ENCODE data around the gene AHSG. TPM values are rescaled to one million over a fixed set of nuclear protein-coding genes. Genes with fewer than 3 reads are reported as not detected.

Gene AHSG
- total RNA-seq, 1 donor from 2014 or later, result not detected

DNA sequence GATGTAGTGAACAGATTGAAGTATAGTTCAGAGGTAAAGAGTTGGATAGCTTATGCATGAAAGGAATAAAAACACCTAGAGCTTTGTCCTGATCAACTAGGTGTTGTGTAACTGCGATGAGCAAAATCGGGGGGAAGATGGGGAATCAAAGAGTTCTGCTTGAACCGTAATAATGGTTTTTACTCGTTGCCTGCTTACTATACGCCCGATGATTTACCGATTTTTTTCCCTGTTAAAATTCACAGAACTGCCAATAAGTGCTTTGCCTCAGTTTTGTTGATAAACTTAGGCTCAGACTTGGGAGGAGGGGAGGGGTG, 43.1 kb upstream of the AHSG start:
- Mint-ChIP-seq H3K36me3 (ENCODE audit: unreplicated experiment) (peaks cover 12% of the 10 kb centered on the region), H3K27ac (ENCODE audit: unreplicated experiment) (peak overlapping the region; percentile 89), H3K9me3 (ENCODE audit: unreplicated experiment) (no peaks in the 10 kb centered on the region), H3K27me3 (ENCODE audit: unreplicated experiment) (no peaks in the 10 kb centered on the region), H3K4me3 (ENCODE audit: unreplicated experiment) (peak overlapping the region; percentile 90), H3K4me1 (ENCODE audit: unreplicated experiment) (peaks cover 37% of the 10 kb centered on the region)
- TF ChIP-seq, protein P1, sequence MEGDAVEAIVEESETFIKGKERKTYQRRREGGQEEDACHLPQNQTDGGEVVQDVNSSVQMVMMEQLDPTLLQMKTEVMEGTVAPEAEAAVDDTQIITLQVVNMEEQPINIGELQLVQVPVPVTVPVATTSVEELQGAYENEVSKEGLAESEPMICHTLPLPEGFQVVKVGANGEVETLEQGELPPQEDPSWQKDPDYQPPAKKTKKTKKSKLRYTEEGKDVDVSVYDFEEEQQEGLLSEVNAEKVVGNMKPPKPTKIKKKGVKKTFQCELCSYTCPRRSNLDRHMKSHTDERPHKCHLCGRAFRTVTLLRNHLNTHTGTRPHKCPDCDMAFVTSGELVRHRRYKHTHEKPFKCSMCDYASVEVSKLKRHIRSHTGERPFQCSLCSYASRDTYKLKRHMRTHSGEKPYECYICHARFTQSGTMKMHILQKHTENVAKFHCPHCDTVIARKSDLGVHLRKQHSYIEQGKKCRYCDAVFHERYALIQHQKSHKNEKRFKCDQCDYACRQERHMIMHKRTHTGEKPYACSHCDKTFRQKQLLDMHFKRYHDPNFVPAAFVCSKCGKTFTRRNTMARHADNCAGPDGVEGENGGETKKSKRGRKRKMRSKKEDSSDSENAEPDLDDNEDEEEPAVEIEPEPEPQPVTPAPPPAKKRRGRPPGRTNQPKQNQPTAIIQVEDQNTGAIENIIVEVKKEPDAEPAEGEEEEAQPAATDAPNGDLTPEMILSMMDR (IDR thresholded peaks at IDR 0.05), result no peak
- no peak for DNase-seq (ENCODE audit: extremely low spot score, unreplicated experiment)

DNA sequence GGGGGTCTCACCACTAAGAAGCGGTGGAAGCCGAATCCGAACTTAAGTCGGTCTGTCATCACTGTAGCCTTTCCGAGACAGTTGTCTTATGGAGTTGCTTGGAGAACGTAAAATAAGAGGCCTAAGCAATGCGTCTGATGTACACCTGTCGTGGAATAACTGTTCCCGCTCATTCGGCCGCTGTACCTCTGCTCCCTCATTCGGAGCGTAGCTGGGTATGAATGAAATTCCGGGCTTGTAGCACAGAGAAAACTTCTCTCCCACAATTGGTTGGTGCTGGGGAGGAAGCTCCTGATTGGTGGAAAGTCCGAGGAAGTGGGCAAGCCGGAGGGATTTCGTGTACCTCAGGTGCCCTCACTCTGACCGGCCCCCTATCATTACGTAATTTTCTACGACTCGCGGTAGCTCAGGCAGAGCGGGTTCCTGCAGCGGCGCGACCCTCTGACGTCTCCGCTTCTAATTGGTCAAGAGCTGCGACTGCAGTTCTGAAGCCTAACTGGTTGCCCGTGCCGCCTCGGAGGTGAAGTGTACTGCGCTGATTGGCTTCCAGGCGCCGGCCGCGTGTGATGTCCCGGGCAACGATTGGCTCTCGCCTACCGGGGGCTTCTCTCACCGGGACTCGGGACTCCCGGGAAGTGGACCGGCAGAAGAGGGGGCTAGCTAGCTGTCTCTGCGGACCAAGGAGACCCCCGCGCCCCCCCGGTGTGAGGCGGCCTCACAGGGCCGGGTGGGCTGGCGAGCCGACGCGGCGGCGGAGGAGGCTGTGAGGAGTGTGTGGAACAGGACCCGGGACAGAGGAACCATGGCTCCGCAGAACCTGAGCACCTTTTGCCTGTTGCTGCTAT, 42.5 kb upstream of the AHSG start, which contains the start of gene DNAJB11:
Gene DNAJB11 (plus strand): TSS at position 625 of the 845 bp plus-strand sequence. CDS start 178 bp downstream, at position 803.
- TF ChIP-seq, protein P1 (IDR thresholded peaks at IDR 0.05), result no peak
- peak within 1 kb of the TSS; percentile 90 for H3K4me3 Mint-ChIP-seq (ENCODE audit: unreplicated experiment)
- peaks cover 36% of the 10 kb centered on the region for H3K4me1 Mint-ChIP-seq (ENCODE audit: unreplicated experiment)
- H3K27ac Mint-ChIP-seq (ENCODE audit: unreplicated experiment), result peak within 1 kb of the TSS; percentile 89
- no peaks in the 10 kb centered on the region for H3K9me3 Mint-ChIP-seq (ENCODE audit: unreplicated experiment)
- peaks cover 15% of the 10 kb centered on the region for H3K36me3 Mint-ChIP-seq (ENCODE audit: unreplicated experiment)
- no peaks in the 10 kb centered on the region for H3K27me3 Mint-ChIP-seq (ENCODE audit: unreplicated experiment)
- peak; percentile 99 for DNase-seq (ENCODE audit: extremely low spot score, unreplicated experiment)

DNA sequence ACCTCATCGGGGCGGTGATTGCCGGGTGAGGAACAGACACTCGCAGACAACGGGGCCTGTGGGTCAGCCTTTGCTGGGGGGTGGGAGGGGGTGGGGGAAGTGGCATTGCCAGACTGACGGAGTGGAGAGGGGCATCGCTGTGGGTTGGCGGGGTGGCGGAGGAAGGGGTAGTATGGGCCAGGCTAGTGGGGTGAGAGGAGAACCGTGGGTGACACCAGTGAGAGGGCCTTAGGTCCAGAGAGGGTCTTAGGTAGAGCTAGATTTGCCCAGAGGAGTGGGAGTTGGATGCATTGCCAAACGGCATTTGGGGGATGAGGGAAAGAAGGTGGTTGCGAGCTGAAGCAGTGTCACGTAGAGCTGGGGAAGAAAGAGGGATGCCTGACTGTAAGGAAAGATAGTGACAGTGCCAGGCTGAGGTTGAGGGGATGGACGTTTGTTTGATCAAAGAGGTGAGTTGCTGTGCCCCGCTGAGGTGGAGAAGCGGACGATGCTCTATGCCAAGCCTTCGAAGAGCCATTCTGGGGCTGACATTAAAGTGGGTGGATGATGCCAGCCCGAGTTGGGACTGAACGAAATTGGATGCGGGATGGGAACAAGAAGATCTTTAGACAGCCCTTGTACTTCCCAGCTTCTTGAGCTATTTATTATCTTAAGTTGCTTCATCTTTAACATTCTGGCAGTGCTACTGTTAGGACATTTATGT, 41.8 kb upstream of the AHSG start:
- Mint-ChIP-seq H3K9me3 (ENCODE audit: unreplicated experiment) (no peaks in the 10 kb centered on the region), H3K27me3 (ENCODE audit: unreplicated experiment) (no peaks in the 10 kb centered on the region), H3K36me3 (ENCODE audit: unreplicated experiment) (peaks cover 23% of the 10 kb centered on the region), H3K27ac (ENCODE audit: unreplicated experiment) (peak overlapping the region; percentile 89), H3K4me1 (ENCODE audit: unreplicated experiment) (peaks cover 35% of the 10 kb centered on the region), H3K4me3 (ENCODE audit: unreplicated experiment) (peak overlapping the region; percentile 90)
- TF ChIP-seq, protein P1 (IDR thresholded peaks at IDR 0.05), result no peak
- no peak for DNase-seq (ENCODE audit: extremely low spot score, unreplicated experiment)

GRCh38 chr3:186571644-186572013, 41.2 kb upstream of the AHSG start:
- H3K36me3 Mint-ChIP-seq (ENCODE audit: unreplicated experiment), result peaks cover 27% of the 10 kb centered on the region
- TF ChIP-seq, protein P1 (IDR thresholded peaks at IDR 0.05), result no peak
- H3K27me3 Mint-ChIP-seq (ENCODE audit: unreplicated experiment), result no peaks in the 10 kb centered on the region
- H3K4me3 Mint-ChIP-seq (ENCODE audit: unreplicated experiment), result peak overlapping the region; percentile 90
- H3K27ac Mint-ChIP-seq (ENCODE audit: unreplicated experiment), result peak overlapping the region; percentile 89
- no peak for DNase-seq (ENCODE audit: extremely low spot score, unreplicated experiment)
- H3K4me1 Mint-ChIP-seq (ENCODE audit: unreplicated experiment), result peaks cover 31% of the 10 kb centered on the region
- no peaks in the 10 kb centered on the region for H3K9me3 Mint-ChIP-seq (ENCODE audit: unreplicated experiment)

DNA sequence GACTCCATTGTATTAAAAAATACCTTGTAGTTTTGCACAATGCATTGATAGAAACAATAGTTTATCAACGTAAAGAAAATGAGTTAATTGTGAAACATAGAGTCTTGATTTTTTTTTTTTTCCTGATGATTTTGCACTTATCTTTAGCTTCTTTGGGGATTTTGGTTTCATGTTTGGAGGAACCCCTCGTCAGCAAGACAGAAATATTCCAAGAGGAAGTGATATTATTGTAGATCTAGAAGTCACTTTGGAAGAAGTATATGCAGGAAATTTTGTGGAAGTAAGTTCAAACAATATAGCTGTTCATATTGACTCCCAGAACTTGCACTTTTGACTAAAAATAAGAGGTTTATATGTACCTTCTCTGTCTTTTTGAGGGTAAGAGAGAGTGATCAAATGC, 35.3 kb upstream of the AHSG start:
- DNase-seq (ENCODE audit: extremely low spot score, unreplicated experiment), result no peak
- Mint-ChIP-seq H3K4me3 (ENCODE audit: unreplicated experiment) (no peak overlapping the region), H3K4me1 (ENCODE audit: unreplicated experiment) (no peaks in the 10 kb centered on the region), H3K9me3 (ENCODE audit: unreplicated experiment) (no peaks in the 10 kb centered on the region), H3K27me3 (ENCODE audit: unreplicated experiment) (no peaks in the 10 kb centered on the region), H3K27ac (ENCODE audit: unreplicated experiment) (no peak overlapping the region), H3K36me3 (ENCODE audit: unreplicated experiment) (peaks cover 54% of the 10 kb centered on the region)
- TF ChIP-seq, protein P1 (IDR thresholded peaks at IDR 0.05), result no peak
